Globus pallidus (tissue), 1 donor: ENCODE results near the gene RAB36.

Source experiments
- DNase-seq: peaks from one replicate; pipeline ENCODE4 v3.0.0-alpha.2; 2015; ENCODE audit warnings: low spot score

Gene RAB36

DNA sequence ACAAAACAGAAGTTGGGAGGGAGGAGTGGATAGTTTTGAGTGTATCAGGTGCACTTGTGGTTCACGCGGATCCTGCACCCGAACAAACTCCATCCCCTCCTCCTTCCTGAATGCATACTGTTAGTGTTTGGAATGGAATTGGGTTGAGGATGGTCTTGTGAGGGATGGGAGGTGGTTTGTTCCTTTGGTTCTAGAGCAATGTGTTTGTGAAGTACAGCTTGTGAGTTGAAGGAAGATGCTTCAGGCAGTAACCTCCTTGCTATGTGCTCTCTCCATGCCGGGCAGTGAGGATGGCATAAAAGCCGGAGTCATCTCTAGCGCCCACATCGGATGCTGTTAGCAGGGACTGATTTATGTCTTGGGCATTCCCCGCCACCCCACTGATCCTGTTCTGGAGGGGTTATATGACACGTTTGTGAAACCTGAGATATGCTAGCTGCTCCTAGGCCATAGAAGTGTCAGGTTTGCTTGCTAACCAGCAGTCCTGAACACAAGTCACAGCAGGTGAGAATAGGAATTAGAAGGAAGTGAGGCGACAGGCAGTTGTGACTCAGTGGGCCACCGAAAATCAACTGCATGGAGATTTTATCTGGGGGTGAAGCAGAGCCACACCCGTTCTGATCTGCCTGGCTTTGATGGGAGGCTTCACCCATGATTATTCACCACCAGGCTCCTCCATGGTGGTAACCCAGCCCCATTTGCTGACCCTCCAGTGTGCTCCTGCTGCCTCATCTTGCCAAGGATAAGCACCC is 37.2 kb downstream of the RAB36 start:
- no peak for DNase-seq

DNA sequence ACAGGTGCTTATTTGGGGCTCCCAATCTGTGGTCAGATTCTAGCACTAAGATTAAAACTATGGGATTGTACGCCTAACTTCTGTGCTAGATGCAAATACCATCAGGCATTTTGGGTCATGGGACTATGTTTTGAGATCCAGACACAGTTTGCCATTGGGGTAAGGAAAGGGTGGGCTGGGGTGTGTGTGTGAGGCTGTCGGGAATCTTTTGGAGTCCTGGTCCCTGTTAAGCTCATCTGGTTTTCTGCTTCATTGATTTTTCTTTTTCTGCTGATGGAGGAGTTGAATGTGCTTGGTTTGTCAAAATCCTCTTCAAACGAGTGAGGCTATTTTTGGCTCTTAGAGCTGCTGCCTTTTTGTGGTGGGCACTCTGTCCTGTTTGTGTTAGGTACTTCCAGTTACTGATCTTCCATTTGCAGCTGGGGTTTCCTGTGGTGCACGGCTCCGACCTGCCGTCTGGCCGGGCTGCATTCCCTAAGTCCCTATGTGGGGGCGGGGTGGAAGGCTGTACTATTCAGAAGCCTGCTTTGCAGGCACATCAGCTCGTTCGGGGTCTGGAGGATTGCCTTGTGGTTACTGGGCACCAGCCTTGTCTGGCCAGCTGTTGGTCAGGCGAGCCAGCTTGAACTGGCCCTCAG is 37.9 kb downstream of the RAB36 start:
- DNase-seq: peak; percentile 81

DNA sequence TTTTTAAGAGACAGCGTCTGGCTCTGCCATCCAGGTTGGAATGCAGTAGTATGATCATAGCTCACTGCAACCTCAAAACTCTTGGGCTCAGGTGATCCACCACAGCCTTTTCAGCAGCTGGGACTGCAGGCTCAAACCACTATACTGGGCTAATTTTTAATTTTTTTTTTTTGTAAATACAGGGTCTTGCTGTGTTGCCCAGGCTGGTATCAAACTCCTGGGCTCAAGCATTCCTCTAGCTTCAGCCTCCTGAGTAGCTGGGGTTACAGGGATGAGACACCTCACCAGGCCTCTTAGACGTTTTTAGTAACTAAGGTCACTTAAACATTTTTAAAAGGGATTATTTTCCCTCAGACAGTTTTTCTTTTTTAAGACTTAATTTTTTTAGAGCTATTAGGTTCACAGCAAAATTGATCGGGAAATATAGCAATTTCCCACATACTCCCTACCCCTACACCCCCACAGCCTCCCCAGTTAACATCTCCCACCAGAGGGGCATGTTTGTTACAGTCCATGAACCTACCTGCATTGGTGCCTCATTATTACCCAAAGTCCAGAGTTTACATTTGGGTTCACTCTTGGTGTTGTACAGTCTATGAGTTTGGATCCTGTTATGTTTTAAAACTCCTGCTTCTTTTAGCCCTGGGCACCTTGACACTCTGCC is 39.0 kb downstream of the RAB36 start:
- DNase-seq: no peak

DNA sequence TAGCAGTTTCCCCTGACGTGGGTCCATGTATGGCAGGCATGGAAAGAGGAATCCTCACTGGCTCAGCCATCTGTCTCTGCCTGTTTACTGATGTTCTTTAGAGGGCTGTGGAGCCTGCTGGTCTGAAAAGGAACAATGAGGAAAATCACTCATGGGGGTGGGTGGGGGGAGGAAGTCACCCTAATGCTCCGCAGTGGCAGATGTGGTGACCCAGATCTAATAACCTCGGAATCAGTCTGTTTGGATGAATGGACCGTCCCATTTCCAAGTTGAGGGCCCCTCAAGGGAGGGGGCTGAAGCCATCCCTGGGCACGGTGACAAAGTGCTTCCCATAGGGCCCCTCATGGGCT is 39.5 kb downstream of the RAB36 start:
- DNase-seq: no peak

DNA sequence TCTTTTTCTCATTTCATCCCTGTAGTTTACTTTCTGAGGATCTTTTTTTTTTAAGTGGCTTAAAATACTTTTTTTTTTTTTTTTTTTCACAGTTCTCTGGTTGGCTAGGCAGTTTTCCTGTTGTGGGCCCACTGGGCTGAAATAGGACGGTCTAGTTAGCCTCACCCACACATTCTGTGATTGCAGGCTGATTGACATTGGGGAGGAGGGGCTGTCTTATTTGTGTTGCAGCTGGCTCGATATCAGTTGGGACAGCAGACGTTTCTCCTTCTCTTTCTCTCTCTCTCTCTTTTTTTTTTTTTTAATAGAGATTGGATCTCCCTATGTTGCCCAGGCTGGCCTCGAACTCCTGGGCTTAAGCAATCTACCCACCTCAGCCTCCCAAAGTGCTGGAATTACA is 41.9 kb downstream of the RAB36 start:
- DNase-seq: no peak

DNA sequence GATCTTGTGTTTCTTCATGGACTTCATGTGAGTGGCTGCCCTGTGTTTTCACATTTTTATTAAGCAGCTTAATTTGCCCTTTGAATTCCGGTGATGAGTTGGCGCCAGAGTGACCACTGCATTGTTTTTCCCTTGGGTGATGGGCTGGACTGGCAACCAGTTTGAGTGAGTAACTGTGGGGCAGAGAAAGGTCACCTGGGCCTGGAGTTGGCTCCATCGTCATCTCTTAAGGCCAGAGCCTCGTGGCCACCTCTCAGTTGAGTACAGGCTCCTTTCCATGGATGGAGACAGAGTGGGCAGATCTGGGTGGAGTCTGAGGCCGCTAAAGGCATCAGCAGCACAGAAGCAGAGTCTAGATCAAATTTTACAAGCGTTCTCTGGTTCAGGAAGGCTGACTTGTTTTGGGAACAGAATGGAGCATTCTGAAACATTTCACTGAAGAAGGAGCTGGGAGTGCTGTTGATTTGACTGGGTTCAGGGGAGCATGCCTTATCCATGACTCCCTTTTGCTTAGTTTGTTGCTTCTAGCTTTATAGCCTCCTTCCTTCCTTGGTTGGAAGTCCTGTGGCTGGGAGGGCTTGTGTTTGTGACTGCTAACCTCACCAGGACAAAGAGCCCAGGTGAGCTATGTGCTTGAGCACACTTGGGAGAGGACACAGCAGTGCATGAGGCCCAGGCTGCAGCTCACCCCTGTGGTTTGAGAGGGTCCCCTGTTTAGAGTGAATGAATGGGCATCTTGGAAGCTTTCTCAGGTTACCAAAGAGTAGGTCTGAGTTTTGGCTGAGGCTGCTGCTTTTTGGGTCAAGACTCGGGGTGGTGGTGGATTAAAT is 42.8 kb downstream of the RAB36 start:
- DNase-seq: no peak

DNA sequence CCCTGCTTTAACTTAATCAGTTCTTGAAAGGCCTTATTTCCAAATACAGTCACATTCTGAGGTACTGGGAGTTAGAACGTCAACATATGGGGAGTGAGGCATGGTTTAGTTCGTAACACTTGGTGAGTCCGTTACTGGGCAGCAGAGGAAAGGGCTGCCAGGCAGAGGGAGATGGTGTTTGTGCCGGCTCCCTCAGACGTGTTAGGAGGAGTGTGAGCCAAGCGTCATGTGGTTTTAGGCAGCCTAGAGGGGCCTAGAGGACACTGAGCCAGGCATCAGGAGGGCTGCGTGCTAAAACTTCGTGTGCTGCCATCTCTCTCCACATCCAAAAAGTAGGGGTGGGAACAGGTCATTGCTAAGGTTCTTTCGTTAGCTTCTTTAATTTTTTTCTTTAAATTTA is 45.2 kb downstream of the RAB36 start:
- no peak for DNase-seq

DNA sequence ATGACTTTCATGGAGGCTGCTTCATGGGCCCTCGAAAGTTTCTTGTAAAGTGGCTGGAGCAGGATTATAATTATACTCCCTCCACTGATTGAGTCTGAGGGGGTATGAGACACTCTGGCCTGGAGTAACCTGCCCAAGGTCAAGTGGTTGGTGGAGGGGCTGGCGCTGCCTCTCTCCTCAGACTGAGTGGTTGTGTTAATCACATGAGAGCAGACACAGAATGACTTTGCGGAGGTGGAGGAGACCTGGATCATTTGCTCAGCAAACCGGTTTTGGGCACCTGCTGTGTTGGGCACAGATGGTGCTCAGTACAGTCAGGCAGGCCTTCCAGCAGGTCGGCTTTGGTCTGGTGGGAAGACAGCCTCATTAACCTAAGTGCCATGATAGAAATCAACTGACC is 46.9 kb downstream of the RAB36 start:
- no peak for DNase-seq

DNA sequence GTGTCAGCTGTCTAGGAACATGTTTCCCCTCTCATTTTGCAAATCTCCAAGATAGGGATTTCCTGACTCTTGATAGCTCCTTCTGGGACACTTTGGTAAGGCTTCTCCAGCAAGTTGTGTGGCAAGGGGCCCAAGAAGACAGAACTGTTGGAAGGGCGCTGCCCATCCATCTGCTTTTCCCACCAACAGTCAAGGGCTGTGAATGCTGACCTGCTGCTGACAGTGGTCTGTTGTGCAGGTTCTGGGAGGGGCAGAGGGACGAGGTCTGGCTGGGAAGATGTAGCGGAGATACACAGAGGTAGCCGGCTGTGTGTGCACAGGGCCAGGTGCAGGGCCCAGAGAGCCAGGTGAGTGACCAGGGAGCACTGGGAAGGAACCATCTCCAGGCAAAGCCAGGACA is 47.3 kb downstream of the RAB36 start:
- no peak for DNase-seq

DNA sequence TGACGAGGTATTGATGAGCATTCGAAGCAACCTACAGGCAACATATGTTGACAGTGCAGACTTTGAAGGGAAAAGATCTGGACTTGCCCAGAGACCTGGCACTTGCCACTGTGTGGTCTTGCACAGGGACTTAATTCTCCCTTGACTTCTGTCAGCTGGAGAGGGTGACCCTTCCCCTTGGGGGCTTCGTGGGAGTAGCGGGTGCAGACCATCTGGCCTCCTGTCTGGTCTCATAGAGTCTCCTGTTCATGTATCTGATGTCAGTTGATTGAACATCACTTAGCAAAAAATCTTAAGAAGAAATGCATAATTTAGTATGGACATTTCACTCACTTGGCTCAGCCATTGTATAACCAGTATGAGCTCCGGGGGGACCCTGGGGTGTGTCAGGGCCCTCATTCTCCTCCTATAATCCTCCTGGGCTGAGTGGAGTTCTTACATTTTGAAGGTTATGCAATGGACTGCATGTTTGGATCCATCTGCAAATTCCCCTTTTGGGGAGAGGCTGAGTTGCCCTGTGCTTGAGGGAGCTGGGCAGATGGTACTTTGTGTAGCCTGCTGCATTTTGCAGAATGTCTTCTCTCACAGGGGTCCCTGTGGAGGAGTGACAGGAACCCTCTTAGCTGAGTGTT is 48.0 kb downstream of the RAB36 start:
- DNase-seq: no peak

DNA sequence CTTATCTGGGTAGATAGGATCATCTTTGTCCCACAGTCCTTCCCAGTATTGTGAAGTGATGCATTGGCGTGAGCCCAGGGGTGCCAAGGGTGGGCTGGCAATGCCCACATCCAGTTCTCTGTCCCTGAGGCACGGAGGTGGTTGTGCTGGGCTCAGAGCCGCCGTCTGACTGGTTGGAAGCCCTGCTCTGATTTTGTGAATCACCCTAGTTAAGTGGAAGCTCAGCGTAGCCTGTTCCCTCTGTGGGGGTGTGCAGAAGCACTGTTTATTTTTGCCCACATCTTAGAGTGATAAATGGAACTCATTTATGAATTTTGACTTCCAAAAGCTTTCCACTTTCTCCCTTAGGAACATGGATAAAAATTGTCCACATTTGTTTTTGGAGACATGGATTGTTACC is 48.6 kb downstream of the RAB36 start:
- no peak for DNase-seq

DNA sequence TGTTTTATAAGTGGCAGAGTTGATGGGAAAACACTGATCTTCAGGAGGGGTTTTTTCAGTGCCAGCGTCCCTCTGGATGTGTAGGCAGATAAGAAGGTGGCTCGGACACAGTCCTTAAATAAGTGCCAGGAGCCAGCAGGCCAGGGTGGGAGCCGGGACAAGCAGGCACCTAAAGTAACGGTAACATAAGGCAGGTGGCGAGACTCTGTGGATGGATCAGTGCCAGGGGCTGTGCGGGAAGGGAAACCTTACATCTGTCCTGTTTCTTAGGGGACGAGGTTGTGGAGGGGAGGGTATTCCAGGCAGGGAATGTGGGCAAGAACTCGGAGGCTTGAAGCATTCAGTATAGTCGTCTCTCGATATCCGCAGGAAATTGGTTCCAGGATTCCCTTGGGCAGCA is 50.9 kb downstream of the RAB36 start:
- no peak for DNase-seq

DNA sequence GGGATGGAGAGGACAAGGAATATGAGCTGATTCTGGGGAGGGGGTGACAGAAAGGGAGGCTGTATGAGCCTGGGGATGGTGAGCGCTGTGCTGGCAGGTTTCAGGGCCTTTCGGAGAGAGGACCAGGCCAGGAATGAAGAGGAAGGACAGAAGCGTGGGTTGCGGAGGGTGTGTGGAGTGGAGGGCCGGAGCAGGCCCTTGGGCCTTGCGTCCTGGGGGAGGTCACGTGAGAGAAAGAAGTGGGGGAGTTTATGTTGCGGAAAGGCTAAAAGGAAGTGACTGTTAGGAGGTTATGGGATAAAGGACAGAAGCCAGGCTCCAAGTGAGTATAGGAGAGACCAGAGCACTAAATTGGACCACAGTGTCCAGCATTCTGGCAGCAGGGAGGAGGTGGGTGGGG is 52.6 kb downstream of the RAB36 start:
- no peak for DNase-seq

DNA sequence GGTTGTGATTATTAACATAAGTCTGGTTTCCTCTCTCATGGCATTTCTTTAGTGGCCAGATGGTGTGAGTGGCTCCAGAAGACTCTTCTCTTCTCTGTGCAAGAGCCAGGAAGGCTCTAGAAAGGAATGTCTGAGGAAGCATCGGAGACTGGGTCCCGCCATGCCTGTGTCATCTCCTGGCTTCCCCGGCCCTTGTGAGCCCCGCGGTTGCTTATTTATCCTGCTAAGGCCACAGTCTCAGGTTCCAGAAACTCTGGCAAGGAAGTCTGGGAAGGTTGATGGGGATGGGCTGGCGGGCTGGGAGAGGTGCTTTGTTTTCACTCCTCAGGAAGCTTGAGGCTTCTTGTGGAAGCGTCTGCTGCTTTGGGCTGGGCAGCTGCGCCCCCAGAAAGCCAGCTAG is 53.9 kb downstream of the RAB36 start:
- no peak for DNase-seq

DNA sequence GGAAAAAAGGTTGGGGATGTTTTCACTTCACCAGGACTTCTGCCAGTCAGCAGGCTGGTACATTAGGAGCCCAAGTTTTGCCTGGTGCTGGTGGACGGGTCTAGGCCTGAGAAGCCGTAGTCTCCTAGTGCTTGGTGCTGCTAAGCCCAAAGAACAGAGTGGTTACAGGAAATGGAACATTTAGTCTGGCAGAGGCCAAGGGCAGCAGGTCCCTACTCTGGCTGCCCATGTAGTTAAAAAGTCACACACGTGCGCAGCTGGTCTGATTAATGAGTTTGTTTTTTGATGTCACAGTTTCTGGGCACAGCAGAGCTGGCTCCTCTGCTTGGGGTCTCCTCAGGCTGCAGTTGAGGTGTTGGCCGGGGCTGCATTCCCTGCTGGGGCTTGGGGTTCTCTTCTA is 55.6 kb downstream of the RAB36 start:
- DNase-seq: no peak

DNA sequence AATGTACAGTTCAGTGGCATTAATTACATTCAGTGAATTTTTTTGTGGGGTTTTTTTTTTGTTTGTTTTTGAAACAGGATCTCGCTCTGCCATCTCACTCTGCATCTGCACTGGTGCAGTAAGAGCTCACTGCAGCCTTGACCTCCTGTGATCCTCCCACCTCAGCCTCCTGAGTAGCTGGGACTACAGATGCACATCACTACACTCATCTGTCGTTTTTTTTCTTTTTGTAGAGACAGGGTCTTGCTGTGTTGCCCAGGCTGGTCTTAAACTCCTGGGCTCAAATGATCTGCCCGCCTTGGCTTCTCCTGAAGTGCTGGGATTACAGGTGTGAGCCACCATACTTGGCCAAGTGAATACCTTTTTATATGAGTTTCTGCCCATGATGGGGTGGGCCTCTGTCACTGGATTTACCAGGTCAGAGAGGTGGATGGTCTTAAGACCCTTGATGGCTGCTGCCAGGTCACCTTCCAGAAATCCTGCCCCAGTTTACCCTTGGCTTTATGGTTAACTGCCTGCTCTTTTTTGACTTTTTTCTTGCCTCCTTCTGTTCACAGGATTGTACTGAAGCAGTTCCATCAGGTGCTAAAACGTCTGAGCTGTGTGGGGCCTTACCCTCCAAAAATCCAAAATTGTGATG is 57.7 kb downstream of the RAB36 start:
- no peak for DNase-seq

DNA sequence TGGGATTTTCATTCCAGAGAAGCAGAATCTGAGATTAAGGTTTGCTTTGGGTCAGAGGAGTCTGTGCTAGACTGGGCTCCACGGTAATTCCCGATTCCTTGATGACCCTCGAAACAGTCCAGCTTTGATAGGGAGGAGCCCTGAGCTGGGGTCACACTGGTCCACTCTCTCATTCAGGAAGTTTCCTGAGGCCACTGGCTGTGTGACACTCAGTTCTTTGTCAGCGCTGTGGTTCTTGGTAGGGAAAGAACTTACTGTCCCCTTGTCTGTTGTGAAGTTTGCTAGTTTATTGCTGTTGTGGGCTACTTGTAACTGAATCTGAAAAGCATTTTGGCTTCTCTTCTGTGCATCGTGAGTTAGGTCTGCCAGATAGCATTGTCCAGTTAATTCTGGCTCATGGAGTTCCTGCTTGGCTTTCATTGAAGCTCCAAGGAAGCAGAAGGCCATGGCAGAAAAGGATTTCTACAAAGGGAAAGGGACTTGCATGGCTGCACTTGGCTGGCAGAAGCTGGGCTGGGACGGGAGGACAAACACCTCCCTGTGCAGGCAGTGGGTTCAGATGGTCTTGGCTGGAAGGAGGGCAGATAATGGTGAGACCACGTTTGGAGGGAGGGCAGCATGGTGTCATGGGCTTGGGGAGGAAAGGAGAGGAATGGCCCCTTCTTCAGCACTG is 58.3 kb downstream of the RAB36 start:
- peak; percentile 64 for DNase-seq

DNA sequence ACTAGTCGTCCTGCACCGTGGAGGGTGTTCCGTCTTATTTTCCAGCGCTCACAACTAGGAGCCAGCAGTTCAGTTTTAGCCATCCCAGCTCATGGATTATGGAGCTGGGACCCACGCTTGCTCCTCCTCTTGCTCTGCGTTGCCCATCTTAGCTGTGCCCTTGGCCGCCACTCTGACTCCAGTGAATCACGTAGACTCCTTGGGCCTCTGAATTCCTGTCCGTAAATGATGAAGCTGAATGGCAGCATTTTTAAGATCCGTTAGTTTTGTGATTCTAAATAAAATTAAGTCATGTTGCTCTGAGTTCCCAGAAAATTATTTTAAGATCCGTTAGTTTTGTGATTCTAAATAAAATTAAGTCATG is 58.8 kb downstream of the RAB36 start:
- no peak for DNase-seq

DNA sequence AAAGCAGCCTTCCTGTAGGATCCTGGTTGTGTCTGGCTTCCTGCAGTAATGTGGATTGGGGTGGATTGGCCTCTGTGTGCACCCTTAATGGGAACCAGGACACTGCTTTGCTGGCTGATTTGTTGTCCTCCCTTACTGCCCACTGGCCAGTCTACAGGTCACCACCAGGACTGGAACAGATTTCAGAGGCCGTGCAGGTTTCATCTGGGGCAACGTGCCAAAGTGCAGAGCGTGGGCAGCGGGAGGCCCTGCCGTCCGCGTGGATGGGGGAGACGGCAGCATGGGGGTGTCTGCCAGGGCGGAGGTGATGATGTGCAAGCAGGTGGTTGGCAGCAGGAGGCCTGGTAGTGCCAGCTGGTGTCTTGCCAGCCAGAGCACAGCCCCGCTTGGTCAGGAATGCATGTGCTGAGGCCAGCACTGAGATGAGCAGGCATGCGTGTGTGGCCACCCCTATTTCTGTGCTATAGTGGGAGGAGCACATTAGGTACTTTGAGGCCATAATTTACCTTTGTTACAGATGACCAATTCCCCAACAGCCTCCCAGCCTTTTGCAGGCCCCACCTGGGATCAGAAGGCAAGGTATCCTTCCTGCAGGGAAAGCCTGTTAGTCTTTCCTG is 59.4 kb downstream of the RAB36 start:
- DNase-seq: no peak

DNA sequence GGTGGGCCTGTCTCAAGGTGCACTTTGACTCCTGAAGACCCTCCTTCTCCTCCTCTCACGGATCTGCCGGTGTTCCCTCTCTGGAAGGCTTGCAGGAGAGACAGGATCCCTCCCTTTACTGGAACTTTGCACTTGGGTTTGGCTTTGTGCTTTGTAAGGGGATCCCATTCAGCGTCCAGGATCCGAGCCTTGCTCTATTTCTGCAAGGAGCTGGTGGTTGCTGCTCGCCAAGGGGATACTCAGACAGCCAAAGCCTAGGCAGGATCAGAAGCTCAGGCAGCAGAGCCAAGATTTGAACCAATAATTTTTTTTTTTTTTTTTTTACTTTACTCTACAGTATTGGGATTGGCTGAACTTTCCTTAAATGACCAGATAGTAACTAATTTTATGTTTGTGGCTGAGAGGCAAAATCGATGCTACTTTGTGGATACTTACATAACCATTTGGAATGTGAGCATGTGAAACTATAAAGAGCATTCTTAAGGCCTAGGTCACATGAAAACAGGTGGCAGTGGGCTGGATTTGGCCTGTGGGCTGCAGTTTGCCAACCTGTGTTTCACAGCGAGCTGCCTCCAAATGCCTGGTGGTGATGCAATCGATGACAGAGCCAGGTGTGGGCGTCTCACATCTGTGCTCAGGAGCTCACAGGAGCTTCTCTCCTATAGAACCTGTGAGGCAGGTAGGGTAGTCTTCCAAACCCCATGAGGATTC is 60.2 kb downstream of the RAB36 start:
- DNase-seq: no peak
